H1 (cell line): Measurements from ENCODE around the gene SLC35B2. TPM values are rescaled to one million over a fixed set of nuclear protein-coding genes. Genes with fewer than 3 reads are reported as not detected.
A peak's percentile ranks its signal among the peaks of the same experiment; 100 is the strongest.

Experiments
- CTCF ChIA-PET: fragments of 300-600 bp; sonication (Branson Sonifier 250); formaldehyde crosslinking; loops from one replicate; lab custom pipeline; 2021; ENCODE audit not compliant: partially characterized antibody; lab: Charles Lee
- POLR2A ChIA-PET: fragments of 300-600 bp; sonication (Branson Sonifier 250); formaldehyde crosslinking; loops from one replicate; lab custom pipeline; 2021; ENCODE audit warnings: inconsistent platforms; ENCODE audit not compliant: partially characterized antibody; lab: Charles Lee
- DNase-seq, 2 experiments: peaks; one replicate each; pipeline versions ENCODE4 v3.0.0 to v3.0.0-alpha.2; 2010 to 2022; ENCODE audit warnings: low spot score in 2 of 2, low read depth in 1 of 2, mixed read lengths in 1 of 2
- FAIRE-seq: peaks from 2 replicates; lab custom pipeline; 2011; peaks lifted over from hg19 to GRCh38; lab: Jason Lieb, UNC
- H2AFZ ChIP-seq: 2 replicates; pipeline ENCODE4 v1.8.1; 2012; ENCODE audit warnings: low read length, inconsistent platforms
- H2AK5ac ChIP-seq: 2 replicates; pipeline ENCODE4 v1.6.1; 2013; ENCODE audit warnings: low read depth, low read length
- H2BK120ac ChIP-seq: replicated peaks from 2 replicates; pipeline ENCODE3; 2013; ENCODE audit warnings: low read depth, low read length, inconsistent platforms
- H2BK12ac ChIP-seq: 2 replicates; pipeline ENCODE4 v1.6.1; 2013; ENCODE audit warnings: low read depth, low read length
- H2BK15ac ChIP-seq: 2 replicates; pipeline ENCODE4 v1.6.1; 2013; ENCODE audit warnings: low read length
- H2BK20ac ChIP-seq: 2 replicates; pipeline ENCODE4 v1.6.1; 2013; ENCODE audit warnings: low read length
- H2BK5ac ChIP-seq: 2 replicates; pipeline ENCODE4 v1.6.1; 2013; ENCODE audit warnings: low read depth, low read length
- H3K14ac ChIP-seq: 2 replicates; pipeline ENCODE4 v1.6.1; 2013; ENCODE audit warnings: inconsistent platforms; ENCODE audit not compliant: insufficient read length
- H3K18ac ChIP-seq: 2 replicates; pipeline ENCODE4 v1.6.1; 2013; ENCODE audit warnings: low read length; ENCODE audit errors: extremely low read depth
- H3K23ac ChIP-seq: 2 replicates; pipeline ENCODE4 v1.6.1; 2013; ENCODE audit warnings: inconsistent platforms; ENCODE audit not compliant: insufficient read length
- H3K23me2 ChIP-seq: 2 replicates; pipeline ENCODE4 v1.6.1; 2013; ENCODE audit warnings: low read depth, low read length
- H3K27ac ChIP-seq: 2 replicates; pipeline ENCODE4 v1.6.1; 2011; ENCODE audit warnings: low read depth, low read length, inconsistent platforms
- H3K27me3 ChIP-seq, 4 experiments: replicated peaks in 1 of 4; 1 replicate in 1 of 4; 2 replicates in 3 of 4; pipeline versions ENCODE4 v1.6.1 to v1.8.1; 2011 to 2013; ENCODE audit warnings: low read length in 3 of 4, mild to moderate bottlenecking in 3 of 4, inconsistent platforms in 2 of 4, mixed read lengths in 2 of 4, moderate library complexity in 1 of 4; ENCODE audit not compliant: control insufficient read depth in 3 of 4, insufficient read depth in 3 of 4; ENCODE audit errors: extremely low read depth in 1 of 4
- H3K36me3 ChIP-seq, 4 experiments: 2 replicates each; pipeline versions ENCODE4 v1.6.1 to v1.8.1; 2011 to 2013; ENCODE audit warnings: mild to moderate bottlenecking in 4 of 4, low read length in 3 of 4, moderate library complexity in 2 of 4, control low read depth in 1 of 4, inconsistent platforms in 1 of 4; ENCODE audit not compliant: insufficient read depth in 4 of 4, control insufficient read depth in 2 of 4
- H3K4ac ChIP-seq: replicated peaks from 2 replicates; pipeline ENCODE3; 2013; ENCODE audit warnings: low read length, low read depth, mixed read lengths, inconsistent platforms; ENCODE audit not compliant: insufficient read length
- H3K4me1 ChIP-seq, 4 experiments: replicated peaks in 1 of 4; 1 replicate in 1 of 4; 2 replicates in 3 of 4; pipeline versions ENCODE4 v1.6.1 to v1.8.1; 2011 to 2013; ENCODE audit warnings: low read length in 3 of 4, inconsistent platforms in 2 of 4, mixed read lengths in 1 of 4; ENCODE audit not compliant: insufficient read depth in 4 of 4, control insufficient read depth in 3 of 4
- H3K4me2 ChIP-seq, 2 experiments: 2 replicates each; pipeline versions ENCODE4 v1.6.1 to v1.8.1; 2011 to 2013; ENCODE audit warnings: low read depth in 2 of 2, low read length in 2 of 2, control low read depth in 1 of 2, inconsistent platforms in 1 of 2, mild to moderate bottlenecking in 1 of 2; ENCODE audit not compliant: insufficient read depth in 1 of 2
- H3K4me3 ChIP-seq, 4 experiments: fragments of 200-600, 300-600 bp in 1 of 4; sonication (generic), shearing (Covaris generic), sonication (Bioruptor Twin) in 1 of 4; 2 replicates each; pipeline versions ENCODE4 v1.5.1 to v1.8.1; 2011 to 2016; ENCODE audit warnings: low read length in 4 of 4, low read depth in 3 of 4, control low read depth in 2 of 4, inconsistent platforms in 2 of 4, mild to moderate bottlenecking in 2 of 4, mixed read lengths in 1 of 4, moderate library complexity in 1 of 4; ENCODE audit not compliant: insufficient read depth in 2 of 4; ENCODE audit errors: extremely low read depth in 1 of 4
- H3K56ac ChIP-seq: replicated peaks from 2 replicates; pipeline ENCODE3; 2013; ENCODE audit warnings: low read depth, mild to moderate bottlenecking, mixed read lengths, low read length, inconsistent platforms; ENCODE audit not compliant: insufficient read length
- H3K79me1 ChIP-seq: 2 replicates; pipeline ENCODE4 v1.6.1; 2013; ENCODE audit warnings: low read depth, low read length, control low read depth
- H3K79me2 ChIP-seq, 2 experiments: 2 replicates each; pipeline versions ENCODE4 v1.6.1 to v1.8.1; 2012 to 2013; ENCODE audit warnings: low read length in 2 of 2, mild to moderate bottlenecking in 2 of 2, inconsistent platforms in 1 of 2; ENCODE audit not compliant: insufficient read depth in 2 of 2, control insufficient read depth in 1 of 2
- H3K9ac ChIP-seq, 4 experiments: replicated peaks in 1 of 4; 1 replicate in 1 of 4; 2 replicates in 3 of 4; pipeline versions ENCODE4 v1.6.1 to v1.8.1; 2011 to 2013; ENCODE audit warnings: low read depth in 3 of 4, low read length in 3 of 4, control low read depth in 2 of 4, mild to moderate bottlenecking in 2 of 4, moderate library complexity in 2 of 4, inconsistent platforms in 1 of 4; ENCODE audit errors: extremely low read depth in 1 of 4
- H3K9me3 ChIP-seq, 2 experiments: 2 replicates each; pipeline versions ENCODE4 v1.6.1 to v1.8.1; 2012 to 2013; ENCODE audit warnings: mild to moderate bottlenecking in 2 of 2, moderate library complexity in 2 of 2, control low read depth in 1 of 2, inconsistent platforms in 1 of 2, low read depth in 1 of 2, low read length in 1 of 2, mixed read lengths in 1 of 2; ENCODE audit not compliant: insufficient read depth in 2 of 2
- H4K20me1 ChIP-seq, 2 experiments: replicated peaks in 1 of 2; 2 replicates each; pipeline versions ENCODE3 to v1.8.1; 2011 to 2013; ENCODE audit warnings: inconsistent platforms in 2 of 2, low read length in 2 of 2, mild to moderate bottlenecking in 1 of 2; ENCODE audit not compliant: insufficient read depth in 2 of 2, control insufficient read depth in 1 of 2
- H4K5ac ChIP-seq: 2 replicates; pipeline ENCODE4 v1.6.1; 2013; ENCODE audit warnings: low read length, low read depth, mixed read lengths, inconsistent platforms; ENCODE audit not compliant: insufficient read length
- H4K8ac ChIP-seq: 2 replicates; pipeline ENCODE4 v1.8.0; 2013; ENCODE audit warnings: mild to moderate bottlenecking, moderate library complexity, low read length, inconsistent platforms; ENCODE audit not compliant: insufficient read depth; ENCODE audit errors: extremely low read depth
- H4K91ac ChIP-seq: replicated peaks from 2 replicates; pipeline ENCODE3; 2013; ENCODE audit warnings: low read length, mixed read lengths, inconsistent platforms; ENCODE audit not compliant: insufficient read length
- BACH1 ChIP-seq: IDR thresholded peaks from 2 replicates; pipeline ENCODE4 v1.6.1; 2012; ENCODE audit warnings: low read length, improper control_type of control experiment
- CHD1 ChIP-seq: IDR thresholded peaks from 2 replicates; pipeline ENCODE4 v1.6.1; 2012; ENCODE audit warnings: low read depth, low read length, improper control_type of control experiment
- CTCF ChIP-seq, 3 experiments: IDR thresholded peaks; 1 replicate in 2 of 3; 2 replicates in 1 of 3; pipeline versions ENCODE4 v1.5.1 to v1.6.1; 2011; ENCODE audit warnings: low read length in 3 of 3, mild to moderate bottlenecking in 3 of 3, inconsistent platforms in 2 of 3, low read depth in 1 of 3, moderate library complexity in 1 of 3; ENCODE audit not compliant: insufficient read depth in 1 of 3; ENCODE audit errors: control extremely low read depth in 1 of 3
- EZH2 ChIP-seq: fragments of 200-600 bp; sonication (generic); IDR thresholded peaks from 2 replicates; pipeline ENCODE4 v1.7.1; 2012; ENCODE audit warnings: low read depth, mild to moderate bottlenecking, moderate library complexity, low read length, inconsistent platforms; ENCODE audit not compliant: severe bottlenecking
- MAX ChIP-seq: IDR thresholded peaks from 2 replicates; pipeline ENCODE4 v1.6.1; 2012; ENCODE audit warnings: inconsistent platforms
- RAD21 ChIP-seq, 2 experiments: IDR thresholded peaks in 1 of 2; conservative IDR thresholded peaks in 1 of 2; 2 replicates each; pipeline ENCODE4 v1.6.1; 2011; ENCODE audit warnings: low read depth in 2 of 2, low read length in 2 of 2, improper control_type of control experiment in 1 of 2, inconsistent platforms in 1 of 2, mild to moderate bottlenecking in 1 of 2, moderate library complexity in 1 of 2
- SIN3A ChIP-seq, 2 experiments: IDR thresholded peaks in 1 of 2; conservative IDR thresholded peaks in 1 of 2; 2 replicates each; pipeline ENCODE4 v1.6.1; 2011 to 2012; ENCODE audit warnings: low read length in 2 of 2, improper control_type of control experiment in 1 of 2, low read depth in 1 of 2, mild to moderate bottlenecking in 1 of 2
- SRF ChIP-seq: IDR thresholded peaks from 2 replicates; pipeline ENCODE4 v1.6.1; 2011; ENCODE audit warnings: mild to moderate bottlenecking, low read depth, low read length, moderate library complexity
- TAF7 ChIP-seq: optimal IDR thresholded peaks from 2 replicates; pipeline ENCODE3; 2011; ENCODE audit warnings: low read depth, mild to moderate bottlenecking, inconsistent platforms, low read length, moderate library complexity, borderline replicate concordance
- WGBS, 2 experiments: shearing (Covaris generic) in 1 of 2; methylation state at CpG; one replicate each; pipeline versions ENCODE4 v1.1.6 to v1.1.7; 2013 to 2015; ENCODE audit warnings: low lambda C conversion rate in 2 of 2, mixed read lengths in 2 of 2, inconsistent platforms in 1 of 2, low coverage in 1 of 2, missing lambda C conversion rate in 1 of 2; ENCODE audit not compliant: insufficient replicate concordance in 2 of 2, insufficient coverage in 1 of 2, insufficient read length in 1 of 2; ENCODE audit errors: extremely low coverage in 1 of 2, missing lambda C conversion rate in 1 of 2; 5-methylcytosine and 5-hydroxymethylcytosine counted together
- polyA plus RNA-seq, 7 experiments: library from polyadenylated mRNA; depleted of rRNA in 3 of 7; stranded (reverse) in 5 of 7; unstranded in 2 of 7; fragments of >200 nt in 5 of 7; fragments of 200-250 nt in 2 of 7; gene quantifications; 1 replicate in 5 of 7; 2 replicates in 1 of 7; 4 replicates in 1 of 7; pipeline versions ENCODE4 v1.2.1 to v1.2.3, GENCODE V29; 2011 to 2013; ENCODE audit warnings: missing spikeins in 2 of 7, mixed read lengths in 2 of 7
- total RNA-seq: library from RNA; stranded (reverse); fragmentation: NEBNext Ultra II Directional; extraction: Animal tissue kit (Norgen Biotek cat#: 25700); gene quantifications from 2 replicates; pipeline ENCODE4 v1.2.1, GENCODE V29; 2021

SLC35B2 gene
- total and polyA plus RNA-seq, 2 of the 8 experiments (the other 6 are each of a cell fraction or from before 2014, with no cell fraction given): 29.5 to 65.0 TPM

- no peak overlapping the region for H3K4ac ChIP-seq
- H3K9me3 ChIP-seq: no peaks in the 10 kb centered on the region
- H4K8ac ChIP-seq: no peak overlapping the region
- no peak for FAIRE-seq
- peaks cover 49 to 58% (median 53%) of the 10 kb centered on the region in 4 experiments for H3K36me3 ChIP-seq
- H3K23ac ChIP-seq: no peak overlapping the region
- H3K27ac ChIP-seq: no peak overlapping the region
- H3K79me1 ChIP-seq: no peaks in the 10 kb centered on the region; the same call in 1 of the 2 replicates
- H2BK20ac ChIP-seq: no peak overlapping the region
- H2AFZ ChIP-seq: no peak overlapping the region
- no peak overlapping the region for H3K18ac ChIP-seq
- H3K79me2 ChIP-seq: peaks cover 27 to 50% of the 10 kb centered on the region in 2 experiments
- H3K27me3 ChIP-seq: no peaks in the 10 kb centered on the region
- 62% methylated on average over 1 of the region's 1 CpG; no CpG with 5 or more reads in 1 of the 2 experiments for WGBS, 2 experiments
- peak overlapping the region in 2 of 4 experiments; percentile 86 to 96; a peak in 5 of 7 replicates for H3K9ac ChIP-seq
- no peak overlapping the region for H4K91ac ChIP-seq
- no peak overlapping the region for H2BK120ac ChIP-seq
- H2BK12ac ChIP-seq: no peak overlapping the region
- peak overlapping the region; percentile 55 to 100 (median 98) for H3K4me3 ChIP-seq
- H3K14ac ChIP-seq: no peak overlapping the region
- no peak for DNase-seq
- ChIA-PET CTCF (interaction anchor here (0.7 to 8.1 kb wide), 7 partner anchors 7 to 150 kb away, joined by 3 to 102 read pairs (median 4); partner anchors contain the start of genes AARS2, MYMX and SLC35B2), POLR2A (interaction anchor here (0.7 to 18.9 kb wide), 29 partner anchors 9 to 306 kb away, joined by 3 to 581 read pairs (median 6); partner anchors contain the start of genes CAPN11, MYMX, SLC29A1 and SLC35B2)
- H2BK5ac ChIP-seq: no peak overlapping the region
- H2BK15ac ChIP-seq: no peak overlapping the region
- peak overlapping the region; percentile 65 to 96 for H3K4me2 ChIP-seq
- H4K20me1 ChIP-seq: peaks cover 35 to 37% of the 10 kb centered on the region in 2 experiments
- no peak overlapping the region for H3K56ac ChIP-seq
- H4K5ac ChIP-seq: no peak overlapping the region
- H3K23me2 ChIP-seq: peaks cover 12% of the 10 kb centered on the region
- H3K4me1 ChIP-seq: peaks cover 7 to 18% (median 14%) of the 10 kb centered on the region in 4 experiments
- no peak overlapping the region for H2AK5ac ChIP-seq
- TF ChIP-seq EZH2: no peak
- no peak for TF ChIP-seq CTCF (IDR thresholded peaks at IDR 0.05; ENCODE audit: control extremely low read depth in 1 of 3, insufficient read depth in 1 of 3, low read depth in 1 of 3, low read length in 3 of 3)
- TF ChIP-seq BACH1: no peak
- TF ChIP-seq RAD21 (IDR thresholded peaks at IDR 0.05 in 1 of 2, conservative IDR thresholded peaks at IDR 0.05 in 1 of 2; ENCODE audit: low read depth in 2 of 2, low read length in 2 of 2): no peak
- no peak for TF ChIP-seq TAF7
- TF ChIP-seq SIN3A (conservative IDR thresholded peaks at IDR 0.05 in 1 of 2, IDR thresholded peaks at IDR 0.05 in 1 of 2; ENCODE audit: low read depth in 1 of 2, low read length in 2 of 2): no peak
- no peak for TF ChIP-seq SRF
- no peak for TF ChIP-seq MAX
- no peak for TF ChIP-seq CHD1
These were observed 8.7 kb downstream of the SLC35B2 start for GRCh38 chr6:44248579-44248978.
